ENCODE data around the gene MYO1D.
"Not testable (repeated sequence)": the region's sequence is repeated elsewhere in the genome, so short reads cannot be mapped to it uniquely, and the experiment has no call there.

Gene MYO1D

DNA sequence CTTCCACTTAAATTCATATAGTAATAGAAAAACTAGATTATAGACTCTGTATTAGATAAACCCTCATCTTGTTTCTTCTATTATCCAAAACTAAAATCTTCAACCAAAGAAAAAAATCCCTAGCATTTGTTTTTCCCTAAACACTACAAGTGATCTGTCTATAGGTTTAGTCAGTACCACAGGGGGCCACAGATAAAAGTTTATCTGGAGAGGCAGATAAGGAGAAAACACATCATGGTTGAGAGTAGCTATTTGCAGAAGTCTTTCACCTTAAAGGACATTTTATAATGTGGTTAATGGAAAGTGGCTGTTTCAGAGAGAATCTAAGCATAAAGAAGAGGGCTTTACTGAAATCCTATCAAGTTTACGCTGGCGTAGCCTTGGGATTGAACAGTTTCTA, 230.0 kb downstream of the MYO1D start:
- no peak for DNase-seq (ENCODE audit: low read depth)
- TF ChIP-seq, protein P1, sequence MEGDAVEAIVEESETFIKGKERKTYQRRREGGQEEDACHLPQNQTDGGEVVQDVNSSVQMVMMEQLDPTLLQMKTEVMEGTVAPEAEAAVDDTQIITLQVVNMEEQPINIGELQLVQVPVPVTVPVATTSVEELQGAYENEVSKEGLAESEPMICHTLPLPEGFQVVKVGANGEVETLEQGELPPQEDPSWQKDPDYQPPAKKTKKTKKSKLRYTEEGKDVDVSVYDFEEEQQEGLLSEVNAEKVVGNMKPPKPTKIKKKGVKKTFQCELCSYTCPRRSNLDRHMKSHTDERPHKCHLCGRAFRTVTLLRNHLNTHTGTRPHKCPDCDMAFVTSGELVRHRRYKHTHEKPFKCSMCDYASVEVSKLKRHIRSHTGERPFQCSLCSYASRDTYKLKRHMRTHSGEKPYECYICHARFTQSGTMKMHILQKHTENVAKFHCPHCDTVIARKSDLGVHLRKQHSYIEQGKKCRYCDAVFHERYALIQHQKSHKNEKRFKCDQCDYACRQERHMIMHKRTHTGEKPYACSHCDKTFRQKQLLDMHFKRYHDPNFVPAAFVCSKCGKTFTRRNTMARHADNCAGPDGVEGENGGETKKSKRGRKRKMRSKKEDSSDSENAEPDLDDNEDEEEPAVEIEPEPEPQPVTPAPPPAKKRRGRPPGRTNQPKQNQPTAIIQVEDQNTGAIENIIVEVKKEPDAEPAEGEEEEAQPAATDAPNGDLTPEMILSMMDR (IDR thresholded peaks at IDR 0.05; ENCODE audit: insufficient read depth, low read depth, low read length, missing control alignments) = no peak
- no peak overlapping the region for H3K4me3 ChIP-seq (ENCODE audit: low read length)

DNA sequence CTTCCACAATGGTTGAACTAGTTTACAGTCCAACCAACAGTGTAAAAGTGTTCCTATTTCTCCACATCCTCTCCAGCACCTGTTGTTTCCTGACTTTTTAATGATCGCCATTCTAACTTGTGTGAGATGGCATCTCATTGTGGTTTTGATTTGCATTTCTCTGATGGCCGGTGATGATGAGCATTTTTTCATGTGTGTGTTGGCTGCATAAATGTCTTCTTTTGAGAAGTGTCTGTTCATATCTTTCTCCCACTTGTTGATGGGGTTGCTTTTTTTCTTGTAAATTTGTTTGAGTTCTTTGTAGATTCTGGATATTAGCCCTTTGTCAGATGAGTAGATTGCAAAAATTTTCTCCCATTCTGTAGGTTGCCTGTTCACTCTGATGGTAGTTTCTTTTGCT, 235.4 kb downstream of the MYO1D start:
- DNase-seq (ENCODE audit: low read depth); H3K4me3 ChIP-seq (ENCODE audit: low read length): not testable (repeated sequence)

DNA sequence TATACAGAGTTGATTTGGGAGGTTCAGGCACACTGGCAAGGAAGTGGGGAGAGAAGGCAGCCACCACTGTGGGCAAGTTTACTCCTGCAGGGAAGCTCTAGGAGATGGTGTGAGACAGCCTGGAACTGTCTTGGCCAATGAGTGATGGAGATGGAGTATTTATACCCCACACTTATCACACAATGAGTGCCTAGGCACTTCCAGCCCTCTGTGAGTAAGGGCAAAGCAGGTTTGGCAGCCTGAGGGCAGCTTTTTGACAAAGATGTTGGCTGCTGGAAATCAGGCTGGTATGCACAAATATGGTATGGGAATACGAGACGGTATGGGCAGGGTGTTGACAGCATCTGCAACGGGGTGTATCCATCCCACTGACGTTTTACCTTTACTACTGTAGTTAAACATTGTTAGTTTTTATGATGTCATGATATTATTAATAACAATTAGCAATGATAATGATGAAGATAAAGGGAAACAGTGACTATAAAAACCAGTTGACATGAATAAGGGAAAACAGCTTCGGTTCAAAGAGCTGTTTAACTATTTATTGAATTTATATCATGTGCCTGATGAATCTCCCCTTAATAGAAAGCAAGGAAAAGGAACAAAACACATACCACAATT, 240.2 kb downstream of the MYO1D start:
- TF ChIP-seq, protein P1 (IDR thresholded peaks at IDR 0.05; ENCODE audit: insufficient read depth, low read depth, low read length, missing control alignments) = no peak
- peak; percentile 92 for DNase-seq (ENCODE audit: low read depth)
- no peak overlapping the region for H3K4me3 ChIP-seq (ENCODE audit: low read length)

DNA sequence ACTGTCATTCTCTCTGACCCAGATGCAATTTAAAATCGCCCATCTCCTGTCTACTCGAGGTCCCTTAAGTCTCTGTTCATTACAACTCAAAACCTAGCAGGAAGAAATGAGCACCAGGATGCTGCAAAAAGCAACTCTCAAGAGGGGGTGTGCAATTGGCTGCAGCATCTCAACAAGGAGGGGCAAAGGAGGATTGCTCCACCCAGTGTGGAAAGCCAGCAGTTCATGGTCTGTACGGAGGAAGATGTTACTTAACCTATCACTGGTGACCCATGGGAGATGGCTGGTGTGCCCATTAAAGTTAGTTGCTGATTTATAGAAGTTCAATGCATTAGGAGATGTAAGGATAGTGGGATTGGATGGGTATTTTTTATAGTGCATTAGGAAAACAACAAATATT, 242.8 kb downstream of the MYO1D start:
- TF ChIP-seq, protein P1 (IDR thresholded peaks at IDR 0.05; ENCODE audit: insufficient read depth, low read depth, low read length, missing control alignments) = no peak
- no peak overlapping the region for H3K4me3 ChIP-seq (ENCODE audit: low read length)
- no peak for DNase-seq (ENCODE audit: low read depth)

DNA sequence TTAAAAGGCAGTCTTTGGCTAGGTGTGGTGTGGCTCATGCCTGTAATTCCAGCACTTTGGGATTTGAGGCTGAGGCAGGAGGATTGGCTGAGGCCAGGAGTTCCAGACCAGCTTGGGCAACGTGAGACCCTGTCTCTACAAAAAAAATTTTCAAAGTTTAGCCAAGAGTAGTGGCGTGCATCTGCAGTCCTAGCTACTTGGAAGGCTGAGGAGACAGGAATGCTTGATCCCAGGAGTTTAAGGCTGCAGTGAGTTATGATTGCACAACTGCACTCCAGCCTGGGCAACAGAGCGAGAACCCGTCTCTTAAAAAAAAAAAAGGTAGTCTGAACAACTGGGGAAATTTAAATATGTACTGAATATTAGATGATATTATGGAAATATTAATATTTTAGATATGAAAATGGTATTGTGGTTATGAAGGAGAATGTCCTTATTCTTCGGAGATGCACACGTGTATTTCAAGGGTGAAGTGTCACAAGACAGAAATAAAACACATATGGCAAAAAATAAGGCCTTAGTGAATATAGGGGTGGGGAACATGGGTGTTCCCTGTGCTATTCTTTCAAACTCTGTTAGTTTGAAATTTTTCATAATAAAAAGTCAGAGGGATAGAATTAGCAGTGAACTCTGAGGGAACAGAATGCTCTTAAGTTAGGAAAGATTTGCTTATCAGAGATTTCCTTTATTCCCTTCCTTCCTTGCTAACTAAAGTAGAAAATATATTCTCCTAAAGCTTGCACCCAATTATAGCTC, 245.4 kb downstream of the MYO1D start:
- no peak overlapping the region for H3K4me3 ChIP-seq (ENCODE audit: low read length)
- no peak for DNase-seq (ENCODE audit: low read depth)
- TF ChIP-seq, protein P1 (IDR thresholded peaks at IDR 0.05; ENCODE audit: insufficient read depth, low read depth, low read length, missing control alignments) = no peak

DNA sequence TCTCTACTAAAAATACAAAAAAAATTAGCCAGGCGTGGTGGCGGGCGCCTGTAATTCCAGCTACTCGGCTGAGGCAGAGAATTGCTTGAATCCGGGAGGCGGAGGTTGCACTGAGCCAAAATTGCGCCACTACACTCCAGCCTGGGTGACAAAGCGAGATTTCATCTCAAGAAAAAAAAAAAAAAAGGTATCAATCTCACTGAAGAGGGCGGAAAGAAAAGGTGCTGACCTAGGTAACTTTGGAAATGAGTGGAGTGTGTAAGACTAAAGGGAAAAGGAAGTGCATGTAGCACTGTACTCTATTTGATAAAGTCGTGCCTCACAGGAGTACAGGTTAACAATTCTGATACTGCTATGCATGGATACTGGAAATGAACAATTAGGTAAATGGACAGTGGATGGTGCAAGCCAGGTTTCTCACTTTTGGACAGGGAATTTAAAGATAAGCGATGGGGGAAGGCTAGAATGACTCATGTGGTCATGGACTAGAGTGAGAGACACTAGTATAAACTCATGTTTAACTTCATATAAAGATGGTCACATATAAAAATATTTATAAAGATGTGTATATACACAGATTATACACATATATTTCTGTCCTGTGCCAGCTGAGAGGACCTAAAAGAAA, 247.2 kb downstream of the MYO1D start:
- DNase-seq (ENCODE audit: low read depth) = no peak
- TF ChIP-seq, protein P1 (IDR thresholded peaks at IDR 0.05; ENCODE audit: insufficient read depth, low read depth, low read length, missing control alignments) = no peak
- H3K4me3 ChIP-seq (ENCODE audit: low read length) = no peak overlapping the region

DNA sequence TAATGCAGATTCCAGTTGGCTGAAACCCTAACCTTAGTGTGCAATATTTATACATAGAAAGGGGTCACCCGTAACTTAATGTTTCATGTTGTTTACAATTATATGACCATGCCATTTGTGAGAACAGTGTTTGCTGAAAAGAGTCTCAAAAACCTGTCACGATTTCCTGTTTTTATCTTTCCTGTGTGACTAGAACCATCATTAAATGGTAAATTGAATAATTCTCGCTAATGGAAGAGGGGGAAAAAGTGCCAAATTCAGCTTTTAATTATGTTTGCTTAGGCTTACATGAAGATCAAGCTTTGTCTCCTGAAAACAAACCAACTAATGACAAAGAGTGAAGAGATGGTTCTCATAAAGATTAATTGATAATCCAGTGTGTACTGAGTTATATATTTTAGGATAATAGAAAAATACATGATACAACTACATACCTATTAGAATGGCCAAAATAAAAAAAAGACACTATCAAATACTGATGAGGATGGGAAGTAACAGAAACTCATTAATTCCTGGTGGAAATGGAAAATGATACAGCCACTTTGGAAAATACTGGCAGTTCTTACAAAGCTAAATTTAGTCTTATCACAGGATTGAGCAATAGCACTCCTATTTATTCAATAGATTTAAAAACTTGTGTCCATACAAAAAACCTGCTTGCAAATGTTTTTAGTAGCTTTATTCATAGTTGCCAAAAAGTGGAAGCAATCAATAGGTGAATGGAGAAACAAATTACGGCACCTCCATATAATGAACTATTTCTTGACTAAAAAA, 248.5 kb downstream of the MYO1D start:
- H3K4me3 ChIP-seq (ENCODE audit: low read length) = no peak overlapping the region

More for the DNA sequence above, 248.5 kb downstream of the MYO1D start:
- DNase-seq (ENCODE audit: low read depth) = no peak
- TF ChIP-seq, protein P1 (IDR thresholded peaks at IDR 0.05; ENCODE audit: insufficient read depth, low read depth, low read length, missing control alignments) = no peak

Data from epithelial cell of esophagus (primary cell).